Neural progenitor cell (in vitro differentiated cells): ENCODE results near the gene FAM167B. TPM values are rescaled to one million over a fixed set of nuclear protein-coding genes. Genes with fewer than 3 reads are reported as not detected.
"Not testable (repeated sequence)": the region's sequence is repeated elsewhere in the genome, so short reads cannot be mapped to it uniquely, and the experiment has no call there.

Experiments used
- DNase-seq: peaks from one replicate; pipeline ENCODE4 v3.0.0-alpha.2; 2016; ENCODE audit warnings: low spot score
- H2AFZ ChIP-seq: fragments of 200-600 bp; sonication (generic); replicated peaks from 2 replicates; pipeline ENCODE4 v1.6.1; 2016; ENCODE audit warnings: antibody characterized with exemption
- H3F3A ChIP-seq: fragments of 200-600 bp; sonication (generic); 2 replicates; pipeline ENCODE4 v1.6.1; 2016; ENCODE audit warnings: antibody characterized with exemption, low read depth
- H3K27ac ChIP-seq: fragments of 200-600 bp; sonication (generic); 2 replicates; pipeline ENCODE4 v1.5.1; 2016; ENCODE audit warnings: mild to moderate bottlenecking
- H3K27me3 ChIP-seq: fragments of 200-600 bp; sonication (generic); 2 replicates; pipeline ENCODE4 v1.6.1; 2016; ENCODE audit warnings: mild to moderate bottlenecking, moderate library complexity
- H3K36me3 ChIP-seq: fragments of 200-600 bp; sonication (generic); 2 replicates; pipeline ENCODE4 v1.5.1; 2016
- H3K4me1 ChIP-seq: fragments of 200-600 bp; sonication (generic); 2 replicates; pipeline ENCODE4 v1.6.1; 2016; ENCODE audit warnings: mixed run types
- H3K4me2 ChIP-seq: fragments of 200-600 bp; sonication (generic); 2 replicates; pipeline ENCODE4 v1.6.1; 2016
- H3K4me3 ChIP-seq: fragments of 200-600 bp; sonication (generic); 2 replicates; pipeline ENCODE4 v1.5.1; 2016
- H3K79me2 ChIP-seq: fragments of 200-600 bp; sonication (generic); 2 replicates; pipeline ENCODE4 v1.6.1; 2016; ENCODE audit warnings: low read depth
- H3K9ac ChIP-seq: fragments of 200-600 bp; sonication (generic); 2 replicates; pipeline ENCODE4 v1.6.1; 2016
- H3K9me3 ChIP-seq: fragments of 200-600 bp; sonication (generic); 2 replicates; pipeline ENCODE4 v1.5.1; 2016; ENCODE audit warnings: low read depth
- H4K20me1 ChIP-seq: fragments of 200-600 bp; sonication (generic); 2 replicates; pipeline ENCODE4 v1.6.1; 2016; ENCODE audit warnings: low read depth
- H3K27ac Mint-ChIP-seq: 3 replicates; pipeline ENCODE4 v1.8.0; 2021; ENCODE audit warnings: mixed read lengths
- H3K27me3 Mint-ChIP-seq: 2 replicates; pipeline ENCODE4 v1.8.0; 2022; ENCODE audit warnings: low read depth, mild to moderate bottlenecking, inconsistent platforms, moderate library complexity, mixed read lengths; ENCODE audit not compliant: insufficient read depth
- H3K36me3 Mint-ChIP-seq: 3 replicates; pipeline ENCODE4 v1.8.0; 2021; ENCODE audit warnings: mixed read lengths
- H3K4me1 Mint-ChIP-seq: 3 replicates; pipeline ENCODE4 v1.8.0; 2021; ENCODE audit warnings: mixed read lengths
- H3K4me3 Mint-ChIP-seq: 3 replicates; pipeline ENCODE4 v1.8.0; 2021; ENCODE audit warnings: mild to moderate bottlenecking, moderate library complexity, mixed read lengths
- H3K9me3 Mint-ChIP-seq: 3 replicates; pipeline ENCODE4 v1.8.0; 2020; ENCODE audit warnings: mixed read lengths
- EZH2 ChIP-seq: fragments of 200-600 bp; sonication (generic); IDR thresholded peaks from 2 replicates; pipeline ENCODE4 v1.6.1; 2017; ENCODE audit warnings: antibody characterized with exemption, mild to moderate bottlenecking, moderate library complexity
- EZH2phosphoT487 ChIP-seq: fragments of 200-600 bp; sonication (generic); IDR thresholded peaks from 2 replicates; pipeline ENCODE4 v1.6.1; 2017; ENCODE audit warnings: antibody characterized with exemption
- total RNA-seq: library from RNA; depleted of rRNA; stranded (reverse); fragments of >200 nt; gene quantifications from 2 replicates; pipeline ENCODE4 v1.2.3, GENCODE V29; 2015; ENCODE audit warnings: low replicate concordance
- TF ChIP-seq, protein P1 (sequence below): fragments of 200-600 bp; sonication (generic); IDR thresholded peaks from 2 replicates; pipeline ENCODE4 v1.5.1; 2017; ENCODE audit warnings: antibody characterized with exemption, mild to moderate bottlenecking

Gene FAM167B
- total RNA-seq, 1 donor from 2014 or later = 0.17 TPM

DNA sequence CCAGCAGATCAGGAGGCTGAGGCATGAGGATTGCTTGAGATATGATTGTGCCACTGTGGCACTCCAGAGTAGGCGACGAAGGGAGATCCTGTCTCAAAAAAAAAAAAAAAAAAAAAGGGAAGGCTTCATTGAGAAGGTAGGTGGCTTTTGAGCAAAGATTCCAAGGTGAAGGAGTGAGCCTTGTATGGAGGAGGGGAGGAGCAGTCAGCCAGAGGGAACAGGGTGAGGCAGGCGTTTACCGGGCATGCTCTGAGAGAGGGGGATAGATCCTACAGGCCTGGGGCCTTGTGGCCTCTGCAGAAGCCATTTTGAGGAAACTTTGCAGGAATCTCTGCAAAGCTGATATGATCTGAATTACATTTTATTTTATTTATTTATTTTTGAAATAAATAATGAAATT lies 39.7 kb downstream of the FAM167B start:
- no peak for TF ChIP-seq EZH2
- TF ChIP-seq, protein P1, sequence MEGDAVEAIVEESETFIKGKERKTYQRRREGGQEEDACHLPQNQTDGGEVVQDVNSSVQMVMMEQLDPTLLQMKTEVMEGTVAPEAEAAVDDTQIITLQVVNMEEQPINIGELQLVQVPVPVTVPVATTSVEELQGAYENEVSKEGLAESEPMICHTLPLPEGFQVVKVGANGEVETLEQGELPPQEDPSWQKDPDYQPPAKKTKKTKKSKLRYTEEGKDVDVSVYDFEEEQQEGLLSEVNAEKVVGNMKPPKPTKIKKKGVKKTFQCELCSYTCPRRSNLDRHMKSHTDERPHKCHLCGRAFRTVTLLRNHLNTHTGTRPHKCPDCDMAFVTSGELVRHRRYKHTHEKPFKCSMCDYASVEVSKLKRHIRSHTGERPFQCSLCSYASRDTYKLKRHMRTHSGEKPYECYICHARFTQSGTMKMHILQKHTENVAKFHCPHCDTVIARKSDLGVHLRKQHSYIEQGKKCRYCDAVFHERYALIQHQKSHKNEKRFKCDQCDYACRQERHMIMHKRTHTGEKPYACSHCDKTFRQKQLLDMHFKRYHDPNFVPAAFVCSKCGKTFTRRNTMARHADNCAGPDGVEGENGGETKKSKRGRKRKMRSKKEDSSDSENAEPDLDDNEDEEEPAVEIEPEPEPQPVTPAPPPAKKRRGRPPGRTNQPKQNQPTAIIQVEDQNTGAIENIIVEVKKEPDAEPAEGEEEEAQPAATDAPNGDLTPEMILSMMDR = no peak
- no peaks in the 10 kb centered on the region for H4K20me1 ChIP-seq
- Mint-ChIP-seq H3K27me3 (peaks cover 10% of the 10 kb centered on the region), H3K4me1 (peaks cover 4% of the 10 kb centered on the region), H3K4me3 (no peak overlapping the region), H3K36me3 (no peaks in the 10 kb centered on the region), H3K9me3 (no peaks in the 10 kb centered on the region), H3K27ac (no peak overlapping the region)
- no peak overlapping the region for H3K27ac ChIP-seq
- no peaks in the 10 kb centered on the region for H3K36me3 ChIP-seq
- no peaks in the 10 kb centered on the region for H3K4me1 ChIP-seq
- DNase-seq = no peak
- H3K9me3 ChIP-seq = no peaks in the 10 kb centered on the region
- no peak overlapping the region for H3K9ac ChIP-seq
- H3K4me2 ChIP-seq = no peak overlapping the region
- H3K79me2 ChIP-seq = no peaks in the 10 kb centered on the region
- peaks cover 19% of the 10 kb centered on the region for H3F3A ChIP-seq
- no peak overlapping the region for H3K4me3 ChIP-seq
- H2AFZ ChIP-seq = no peak overlapping the region
- no peaks in the 10 kb centered on the region for H3K27me3 ChIP-seq

DNA sequence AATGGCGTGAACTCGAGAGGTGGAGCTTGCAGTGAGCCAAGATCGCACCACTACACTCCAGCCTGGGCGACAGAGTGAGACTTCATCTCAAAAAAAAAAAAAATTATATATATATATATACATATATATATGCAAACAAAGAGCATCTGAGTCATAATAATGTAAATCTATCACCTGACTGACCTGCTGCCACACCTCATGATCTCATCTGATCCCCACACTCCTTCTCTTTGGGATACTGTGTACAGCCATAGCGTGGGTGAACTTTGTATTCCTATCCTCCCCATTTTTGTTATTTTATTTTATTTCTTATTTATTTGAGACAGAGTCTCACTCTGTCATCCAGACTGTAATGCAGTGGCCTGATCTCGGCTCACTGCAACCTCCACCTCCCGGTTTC lies 42.2 kb downstream of the FAM167B start:
- H3K27me3 ChIP-seq = no peaks in the 10 kb centered on the region
- no peaks in the 10 kb centered on the region for H3K36me3 ChIP-seq
- no peak for DNase-seq
- H3K4me3 ChIP-seq = no peak overlapping the region
- peaks cover 26% of the 10 kb centered on the region for H3F3A ChIP-seq
- Mint-ChIP-seq H3K36me3 (no peaks in the 10 kb centered on the region), H3K27ac (no peak overlapping the region), H3K4me3 (no peak overlapping the region), H3K9me3 (no peaks in the 10 kb centered on the region), H3K4me1 (peaks cover 7% of the 10 kb centered on the region), H3K27me3 (peaks cover 14% of the 10 kb centered on the region)
- no peaks in the 10 kb centered on the region for H3K9me3 ChIP-seq
- H3K79me2 ChIP-seq = peaks cover 22% of the 10 kb centered on the region
- no peak overlapping the region for H2AFZ ChIP-seq
- no peaks in the 10 kb centered on the region for H3K4me1 ChIP-seq
- TF ChIP-seq EZH2phosphoT487 = no peak
- H3K4me2 ChIP-seq = no peak overlapping the region
- no peaks in the 10 kb centered on the region for H4K20me1 ChIP-seq
- H3K9ac ChIP-seq = no peak overlapping the region
- H3K27ac ChIP-seq = no peak overlapping the region

DNA sequence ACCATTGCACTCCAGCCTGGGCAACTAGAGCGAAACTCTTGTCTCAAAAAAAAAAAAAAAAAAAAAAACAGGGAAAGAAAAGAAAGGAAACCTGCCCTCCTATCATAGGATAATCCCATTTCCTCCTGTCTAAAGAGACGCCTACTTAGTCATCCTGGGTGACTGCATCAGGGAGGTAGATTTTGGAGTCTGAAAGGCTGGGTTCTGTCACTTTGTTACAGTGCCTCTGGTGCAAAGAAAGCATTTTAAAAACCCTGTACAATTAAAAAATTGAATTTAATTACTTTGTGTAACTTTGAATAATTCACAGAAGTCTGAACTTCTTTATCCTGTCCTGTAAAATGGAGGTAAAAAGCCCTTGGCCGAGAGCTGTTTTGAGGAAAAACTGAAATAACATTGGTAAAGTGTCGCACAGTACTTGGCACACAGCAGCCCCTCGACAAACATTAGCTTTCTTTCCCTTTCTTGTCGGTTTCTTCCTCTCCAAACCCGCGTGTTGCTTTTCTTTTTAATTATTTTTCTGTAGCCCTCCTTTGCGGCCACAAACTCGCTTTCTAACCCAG lies 44.2 kb downstream of the FAM167B start:
- no peak overlapping the region for H3K9ac ChIP-seq
- no peaks in the 10 kb centered on the region for H3K9me3 ChIP-seq
- Mint-ChIP-seq H3K27ac (no peak overlapping the region), H3K9me3 (no peaks in the 10 kb centered on the region), H3K4me1 (peaks cover 10% of the 10 kb centered on the region), H3K4me3 (peak overlapping the region; percentile 100), H3K36me3 (peaks cover 4% of the 10 kb centered on the region), H3K27me3 (peaks cover 8% of the 10 kb centered on the region)
- DNase-seq = no peak
- H3K4me2 ChIP-seq = peak overlapping the region; percentile 88
- no peak overlapping the region for H3K27ac ChIP-seq
- H3K27me3 ChIP-seq = no peaks in the 10 kb centered on the region
- peaks cover 41% of the 10 kb centered on the region for H3K79me2 ChIP-seq
- H3K36me3 ChIP-seq = no peaks in the 10 kb centered on the region
- H4K20me1 ChIP-seq = peaks cover 12% of the 10 kb centered on the region
- peak overlapping the region; percentile 44 for H2AFZ ChIP-seq
- peaks cover 26% of the 10 kb centered on the region for H3F3A ChIP-seq
- H3K4me1 ChIP-seq = no peaks in the 10 kb centered on the region
- TF ChIP-seq EZH2phosphoT487 = no peak
- no peak for TF ChIP-seq EZH2
- TF ChIP-seq, protein P1 = no peak
- H3K4me3 ChIP-seq = peak overlapping the region; percentile 89

DNA sequence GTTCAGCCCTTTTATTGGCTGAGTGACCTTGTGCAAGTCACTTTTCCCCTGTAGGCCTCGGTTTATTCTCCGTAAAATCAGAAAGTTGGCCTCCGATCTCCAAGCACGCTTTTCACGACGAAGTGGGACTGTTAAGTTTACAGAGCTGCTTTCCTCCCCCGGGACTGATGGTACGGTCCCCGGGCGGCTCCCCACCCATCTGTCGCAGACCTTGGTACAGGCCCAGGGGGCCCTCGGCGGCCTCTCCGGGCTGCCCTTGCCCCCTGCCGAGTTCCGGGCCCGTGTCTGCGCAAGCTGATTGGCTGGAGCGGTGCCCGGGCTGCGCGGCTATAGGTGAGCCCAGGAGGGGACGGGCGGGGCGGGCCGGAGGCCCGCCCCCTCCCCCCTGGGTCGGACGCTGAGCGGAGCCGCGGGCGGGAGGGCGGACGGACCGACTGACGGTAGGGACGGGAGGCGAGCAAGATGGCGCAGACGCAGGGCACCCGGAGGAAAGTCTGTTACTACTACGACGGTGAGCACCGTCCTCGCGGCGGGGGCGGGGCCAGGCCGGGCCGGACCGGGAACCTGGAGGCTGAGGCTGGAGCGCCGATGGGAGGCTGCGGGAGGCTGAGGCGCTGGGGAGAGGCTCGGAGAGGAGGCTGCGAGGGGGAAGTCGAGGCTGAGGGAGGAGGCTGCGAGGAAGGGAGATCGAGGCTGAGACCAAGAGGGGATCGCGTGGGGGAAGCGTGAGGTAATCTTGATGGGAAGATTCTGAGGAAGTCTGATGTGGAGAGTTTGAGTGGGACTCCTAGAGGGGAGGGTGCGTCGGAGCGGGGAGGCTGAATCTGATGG lies 44.9 kb downstream of the FAM167B start, which contains the start of gene HDAC1:
HDAC1 (plus strand) TSS at position 376 of the 831 bp plus-strand sequence; CDS start at position 463, 87 bp downstream.
- H3K4me3 ChIP-seq = peak within 1 kb of the TSS; percentile 89
- H3K79me2 ChIP-seq = peaks cover 48% of the 10 kb centered on the region
- H3K27ac ChIP-seq = no peak within 1 kb of the TSS
- DNase-seq = peak; percentile 92
- H3K9ac ChIP-seq = peak within 1 kb of the TSS; percentile 54
- H3K9me3 ChIP-seq = no peaks in the 10 kb centered on the region
- H3F3A ChIP-seq = peaks cover 26% of the 10 kb centered on the region
- Mint-ChIP-seq H3K4me1 (peaks cover 10% of the 10 kb centered on the region), H3K4me3 (peak within 1 kb of the TSS; percentile 100), H3K36me3 (peaks cover 8% of the 10 kb centered on the region), H3K27ac (peak within 1 kb of the TSS; percentile 94), H3K9me3 (no peaks in the 10 kb centered on the region), H3K27me3 (peaks cover 8% of the 10 kb centered on the region)
- H2AFZ ChIP-seq = peak within 1 kb of the TSS; percentile 44
- H3K36me3 ChIP-seq = no peaks in the 10 kb centered on the region
- TF ChIP-seq EZH2 (no peak), EZH2phosphoT487 (no peak)
- TF ChIP-seq, protein P1 = no peak
- peak within 1 kb of the TSS; percentile 88 for H3K4me2 ChIP-seq
- no peaks in the 10 kb centered on the region for H3K4me1 ChIP-seq
- H4K20me1 ChIP-seq = peaks cover 19% of the 10 kb centered on the region
- no peaks in the 10 kb centered on the region for H3K27me3 ChIP-seq

DNA sequence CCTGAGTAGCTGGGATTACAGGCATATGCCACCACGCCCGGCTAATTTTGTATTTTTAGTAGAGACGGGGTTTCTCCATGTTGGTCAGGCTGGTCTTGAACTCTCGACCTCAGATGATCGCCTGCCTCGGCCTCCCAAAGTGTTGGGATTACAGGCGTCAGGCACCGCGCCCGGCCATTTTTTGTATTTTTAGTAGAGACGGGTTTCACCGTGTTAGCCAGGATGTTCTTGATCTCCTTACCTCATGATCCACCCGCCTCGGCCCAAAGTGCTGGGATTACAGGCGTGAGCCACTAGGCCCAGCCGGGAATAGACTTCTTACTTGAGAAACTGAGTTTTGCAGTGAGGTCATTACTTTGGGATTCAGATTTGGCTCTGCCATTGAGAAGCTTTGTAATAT lies 51.2 kb downstream of the FAM167B start:
- H3K4me1 Mint-ChIP-seq, H2AFZ ChIP-seq, H3K36me3 ChIP-seq, H3K9me3 ChIP-seq, H3K9me3 Mint-ChIP-seq, H3K4me1 ChIP-seq, DNase-seq, H3K4me2 ChIP-seq, H3K4me3 ChIP-seq, H3K9ac ChIP-seq, H3K27me3 ChIP-seq, H3K4me3 Mint-ChIP-seq, H3F3A ChIP-seq, H3K27me3 Mint-ChIP-seq, H3K27ac Mint-ChIP-seq, H3K27ac ChIP-seq: not testable (repeated sequence)
- Histone ChIP-seq H4K20me1 (peaks cover 56% of the 10 kb centered on the region), H3K79me2 (peaks cover 89% of the 10 kb centered on the region)
- H3K36me3 Mint-ChIP-seq = peaks cover 18% of the 10 kb centered on the region
